ENCODE measurements around the gene DPY19L1.
"Not testable (repeated sequence)": the region's sequence is repeated elsewhere in the genome, so short reads cannot be mapped to it uniquely, and the experiment has no call there.

DNA sequence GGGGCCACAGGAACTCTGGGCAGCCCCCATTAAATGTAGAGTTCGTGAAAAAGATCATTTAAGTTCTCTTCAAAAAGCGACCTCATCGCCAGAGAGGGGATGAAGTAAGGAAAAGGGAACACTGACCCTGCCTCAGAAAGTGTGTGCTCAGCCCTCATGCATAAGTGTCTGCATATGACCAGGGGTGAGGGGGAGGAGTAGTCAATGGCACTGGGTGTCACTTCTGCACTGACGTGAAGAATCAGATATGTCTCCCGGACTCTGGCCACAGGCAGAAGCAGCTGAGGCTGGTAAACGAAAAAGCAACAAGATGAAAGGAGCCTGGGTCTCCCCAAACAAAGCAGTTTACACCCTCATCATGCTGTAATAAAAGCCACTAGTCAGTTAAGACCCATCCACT lies 39.0 kb downstream of the DPY19L1 start:
- TF ChIP-seq POLR2A (IDR thresholded peaks at IDR 0.05) = not testable (repeated sequence)
- TF ChIP-seq, protein P1, sequence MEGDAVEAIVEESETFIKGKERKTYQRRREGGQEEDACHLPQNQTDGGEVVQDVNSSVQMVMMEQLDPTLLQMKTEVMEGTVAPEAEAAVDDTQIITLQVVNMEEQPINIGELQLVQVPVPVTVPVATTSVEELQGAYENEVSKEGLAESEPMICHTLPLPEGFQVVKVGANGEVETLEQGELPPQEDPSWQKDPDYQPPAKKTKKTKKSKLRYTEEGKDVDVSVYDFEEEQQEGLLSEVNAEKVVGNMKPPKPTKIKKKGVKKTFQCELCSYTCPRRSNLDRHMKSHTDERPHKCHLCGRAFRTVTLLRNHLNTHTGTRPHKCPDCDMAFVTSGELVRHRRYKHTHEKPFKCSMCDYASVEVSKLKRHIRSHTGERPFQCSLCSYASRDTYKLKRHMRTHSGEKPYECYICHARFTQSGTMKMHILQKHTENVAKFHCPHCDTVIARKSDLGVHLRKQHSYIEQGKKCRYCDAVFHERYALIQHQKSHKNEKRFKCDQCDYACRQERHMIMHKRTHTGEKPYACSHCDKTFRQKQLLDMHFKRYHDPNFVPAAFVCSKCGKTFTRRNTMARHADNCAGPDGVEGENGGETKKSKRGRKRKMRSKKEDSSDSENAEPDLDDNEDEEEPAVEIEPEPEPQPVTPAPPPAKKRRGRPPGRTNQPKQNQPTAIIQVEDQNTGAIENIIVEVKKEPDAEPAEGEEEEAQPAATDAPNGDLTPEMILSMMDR (IDR thresholded peaks at IDR 0.05) = not testable (repeated sequence)

Data from Peyer's patch (tissue), 4 donors.